PC-3 (cell line): Measurements from ENCODE around the gene MORN3. TPM values are rescaled to one million over a fixed set of nuclear protein-coding genes. Genes with fewer than 3 reads are reported as not detected.
"Not testable (repeated sequence)": the region's sequence is repeated elsewhere in the genome, so short reads cannot be mapped to it uniquely, and the experiment has no call there.

Experiments
- ATAC-seq: fragments of 200-7000 bp; cut with Tn5 transposase; 2 replicates; pipeline ENCODE4 v1.9.1; 2020; ENCODE audit warnings: mild to moderate bottlenecking, moderate library complexity
- BruUV-seq: library from RNA; stranded (reverse); fragments of 400-500 nt; replicated peaks from 2 replicates; lab custom pipeline; 2021; lab: Mats Ljungman, UMichigan
- CTCF ChIA-PET: fragments of 300-600 bp; sonication (Branson Sonifier 250); formaldehyde crosslinking; loops from one replicate; lab custom pipeline; 2022; ENCODE audit warnings: antibody characterized with exemption; lab: Charles Lee
- POLR2A ChIA-PET: fragments of 300-600 bp; sonication (Branson Sonifier 250); formaldehyde crosslinking; loops from one replicate; lab custom pipeline; 2022; ENCODE audit warnings: antibody characterized with exemption; ENCODE audit not compliant: unreplicated experiment; lab: Charles Lee
- DNase-seq: peaks from one replicate; pipeline ENCODE4 v3.0.0-alpha.2; 2015
- H2AFZ ChIP-seq: fragments of 300-600 bp; sonication (generic); 2 replicates; pipeline ENCODE4 v1.6.0; 2016; ENCODE audit warnings: antibody characterized with exemption, low read length
- H3F3A ChIP-seq: fragments of 300-600 bp; sonication (generic); one replicate; pipeline ENCODE4 v1.6.0; 2017; ENCODE audit warnings: antibody characterized with exemption, low read length, control low read depth, mild to moderate bottlenecking; ENCODE audit not compliant: unreplicated experiment
- H3K27ac ChIP-seq: fragments of 300-600 bp; sonication (generic); 2 replicates; pipeline ENCODE4 v1.5.1; 2016; ENCODE audit warnings: mild to moderate bottlenecking, low read length
- H3K27me3 ChIP-seq: fragments of 300-600 bp; sonication (generic); 2 replicates; pipeline ENCODE4 v1.6.1; 2016; ENCODE audit warnings: low read length, mixed read lengths
- H3K36me3 ChIP-seq: fragments of 300-600 bp; sonication (generic); 2 replicates; pipeline ENCODE4 v1.6.1; 2016; ENCODE audit warnings: low read depth, mixed run types, low read length, mixed read lengths
- H3K4me1 ChIP-seq: fragments of 300-600 bp; sonication (generic); 2 replicates; pipeline ENCODE4 v1.5.1; 2016; ENCODE audit warnings: low read length; ENCODE audit not compliant: insufficient read depth
- H3K4me2 ChIP-seq: fragments of 300-600 bp; sonication (generic); 2 replicates; pipeline ENCODE4 v1.6.0; 2016; ENCODE audit warnings: low read length
- H3K4me3 ChIP-seq: fragments of 300-600 bp; sonication (generic); 2 replicates; pipeline ENCODE4 v1.5.1; 2016; ENCODE audit warnings: mild to moderate bottlenecking, low read length, mixed read lengths
- H3K79me2 ChIP-seq: fragments of 300-600 bp; sonication (generic); 2 replicates; pipeline ENCODE4 v1.6.1; 2017; ENCODE audit warnings: low read length, mixed read lengths
- H3K9ac ChIP-seq: fragments of 300-600 bp; sonication (generic); 2 replicates; pipeline ENCODE4 v1.6.0; 2016; ENCODE audit warnings: mild to moderate bottlenecking, low read length
- H3K9me2 ChIP-seq: fragments of 300-600 bp; sonication (generic); replicated peaks from 2 replicates; pipeline ENCODE4 v1.6.1; 2016; ENCODE audit warnings: mixed run types, low read length, mixed read lengths
- H3K9me3 ChIP-seq: fragments of 300-600 bp; sonication (generic); 2 replicates; pipeline ENCODE4 v1.6.1; 2016; ENCODE audit warnings: low read length, mixed read lengths
- H4K20me1 ChIP-seq: fragments of 300-600 bp; sonication (generic); 2 replicates; pipeline ENCODE4 v1.6.1; 2016; ENCODE audit warnings: low read length, mixed read lengths
- CTCF ChIP-seq: fragments of 300-600 bp; sonication (generic); conservative IDR thresholded peaks from 2 replicates; pipeline ENCODE4 v1.5.1; 2017; ENCODE audit warnings: antibody characterized with exemption, low read depth, mild to moderate bottlenecking, low read length
- EZH2 ChIP-seq: fragments of 300-600 bp; sonication (generic); IDR thresholded peaks from one replicate; pipeline ENCODE4 v1.6.1; 2017; ENCODE audit warnings: antibody characterized with exemption, mild to moderate bottlenecking, low read length; ENCODE audit not compliant: unreplicated experiment
- EZH2phosphoT487 ChIP-seq: fragments of 300-600 bp; sonication (generic); IDR thresholded peaks from 2 replicates; pipeline ENCODE4 v1.6.1; 2018; ENCODE audit warnings: mild to moderate bottlenecking, antibody characterized with exemption, low read length, borderline replicate concordance
- intact Hi-C: fragments of 100-400 bp; cut with micrococcal nuclease; formaldehyde crosslinking; loops from 2 replicates; pipeline ENCODE4 v1.9.0; 2023
- total RNA-seq: library from RNA; depleted of rRNA; stranded (reverse); fragments of >200 nt; gene quantifications from 2 replicates; pipeline ENCODE4 v1.2.3, GENCODE V29; 2014

Gene MORN3
- total RNA-seq, 1 experiment from 2014 or later: 1.7 TPM

- no peak overlapping the region for H3K4me3 ChIP-seq
- no peaks in the 10 kb centered on the region for H3K4me1 ChIP-seq
- intact Hi-C loops: no loop called here
- H4K20me1 ChIP-seq: peaks cover 9% of the 10 kb centered on the region; the same call in 1 of the 2 replicates
- no peak for DNase-seq
- no peaks in the 10 kb centered on the region for H3K27me3 ChIP-seq
- H2AFZ ChIP-seq: no peak overlapping the region
- H3K79me2 ChIP-seq: peaks cover 38% of the 10 kb centered on the region
- no peaks in the 10 kb centered on the region for H3K9me3 ChIP-seq
- no peak overlapping the region for H3K4me2 ChIP-seq
- TF ChIP-seq CTCF (no peak), EZH2 (no peak)
- BruUV-seq: no TSS peak
- peaks cover 5% of the 10 kb centered on the region; the same call in 1 of the 2 replicates for H3K36me3 ChIP-seq
- H3F3A ChIP-seq: no peaks in the 10 kb centered on the region
- H3K9ac ChIP-seq: no peak overlapping the region
- no peak; the same call in 1 of the 2 replicates for ATAC-seq
- H3K27ac ChIP-seq: no peak overlapping the region
- POLR2A ChIA-PET: interaction anchor here (0.7 kb wide), 1 partner anchor 9 kb away, joined by 3 read pairs; no protein-coding TSS in a partner anchor
- no peaks in the 10 kb centered on the region for H3K9me2 ChIP-seq
- CTCF ChIA-PET: no interaction called here
Measured at GRCh38 chr12:121637231-121637914, 32.1 kb downstream of the MORN3 start.

- no peaks in the 10 kb centered on the region for H3K9me3 ChIP-seq
- intact Hi-C loops: no loop called here
- CTCF ChIA-PET: no interaction called here
- DNase-seq: no peak
- no peak for TF ChIP-seq CTCF
- TF ChIP-seq EZH2phosphoT487: no peak
- TF ChIP-seq EZH2: no peak
- peaks cover 8% of the 10 kb centered on the region for H3K4me1 ChIP-seq
- no peak overlapping the region for H3K4me3 ChIP-seq
- no peaks in the 10 kb centered on the region for H3K27me3 ChIP-seq
- H3K79me2 ChIP-seq: peaks cover 64% of the 10 kb centered on the region
- no peak overlapping the region for H3K9ac ChIP-seq
- ATAC-seq: no peak
- no peak overlapping the region for H3K4me2 ChIP-seq
- no peaks in the 10 kb centered on the region for H3F3A ChIP-seq
- BruUV-seq: no TSS peak
- POLR2A ChIA-PET: interaction anchor here (0.6 kb wide), 1 partner anchor 25 kb away, joined by 4 read pairs; no protein-coding TSS in a partner anchor
- H3K27ac ChIP-seq: no peak overlapping the region
- H4K20me1 ChIP-seq: peaks cover 10% of the 10 kb centered on the region; the same call in 1 of the 2 replicates
- H3K9me2 ChIP-seq: no peaks in the 10 kb centered on the region
- no peak overlapping the region for H2AFZ ChIP-seq
- H3K36me3 ChIP-seq: 0 out of 2 replicates have a peak, but pooled peaks cover 2% of the 10 kb centered on the region
Measured at GRCh38 chr12:121634836-121635235, 34.6 kb downstream of the MORN3 start.

GRCh38 chr12:121633833-121634196 is 35.6 kb downstream of the MORN3 start:
- H3K27me3 ChIP-seq, intact Hi-C loops, ATAC-seq, H3K9me2 ChIP-seq, DNase-seq, H3F3A ChIP-seq, H3K9me3 ChIP-seq, H3K9ac ChIP-seq, BruUV-seq, H3K36me3 ChIP-seq, POLR2A ChIA-PET, H3K4me3 ChIP-seq, CTCF ChIA-PET, H3K27ac ChIP-seq, H3K4me2 ChIP-seq, H2AFZ ChIP-seq: not testable (repeated sequence)
- Histone ChIP-seq H3K79me2 (peaks cover 72% of the 10 kb centered on the region), H4K20me1 (peaks cover 10% of the 10 kb centered on the region; the same call in 1 of the 2 replicates), H3K4me1 (peaks cover 18% of the 10 kb centered on the region)
